Stimulated activated naive CD4-positive, alpha-beta T cell (primary cell): ENCODE results near the gene FLVCR1.

Source experiments
- DNase-seq, 6 experiments: peaks; one replicate each; lab custom pipeline; 2025; lab: John Stamatoyannopoulos, UW

The FLVCR1 gene

GRCh38 chr1:212945463-212946160 lies 87.5 kb downstream of the FLVCR1 start:
- no peak for DNase-seq

- no peak for DNase-seq
Measured at GRCh38 chr1:212946872-212947271, 88.8 kb downstream of the FLVCR1 start.
